RCC 7860 (cell line): ENCODE data around the gene PRIM1.
A peak's percentile ranks its signal among the peaks of the same experiment; 100 is the strongest.
"Not testable (repeated sequence)": the region's sequence is repeated elsewhere in the genome, so short reads cannot be mapped to it uniquely, and the experiment has no call there.

Experiments used
- DNase-seq: peaks from one replicate; pipeline ENCODE4 v3.0.0-alpha.2; 2015; ENCODE audit warnings: low spot score
- FAIRE-seq: peaks from 2 replicates; lab custom pipeline; 2012; peaks lifted over from hg19 to GRCh38; lab: Jason Lieb, UNC

Gene PRIM1

DNA sequence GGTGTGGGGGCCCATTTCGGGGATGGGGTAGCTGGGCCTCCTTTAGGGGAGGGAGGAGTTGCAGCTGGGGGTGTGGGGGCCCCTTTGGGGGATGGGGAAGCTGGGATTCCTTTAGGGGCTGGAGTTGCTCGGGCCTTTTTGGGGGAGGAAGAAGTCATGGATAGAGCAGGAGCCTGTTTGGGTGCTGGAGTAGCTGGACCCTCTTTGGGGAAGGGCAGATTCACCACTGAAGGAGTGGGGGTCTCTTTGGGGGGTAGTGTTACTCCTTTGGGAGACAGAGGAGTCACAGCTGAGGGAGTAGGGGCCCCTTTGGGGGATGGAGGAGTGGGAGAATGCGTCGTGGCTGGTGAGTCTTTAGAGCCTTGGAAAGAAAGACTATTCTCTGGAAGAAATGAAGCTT is 33.5 kb downstream of the PRIM1 start:
- no peak for DNase-seq
- FAIRE-seq: no peak

DNA sequence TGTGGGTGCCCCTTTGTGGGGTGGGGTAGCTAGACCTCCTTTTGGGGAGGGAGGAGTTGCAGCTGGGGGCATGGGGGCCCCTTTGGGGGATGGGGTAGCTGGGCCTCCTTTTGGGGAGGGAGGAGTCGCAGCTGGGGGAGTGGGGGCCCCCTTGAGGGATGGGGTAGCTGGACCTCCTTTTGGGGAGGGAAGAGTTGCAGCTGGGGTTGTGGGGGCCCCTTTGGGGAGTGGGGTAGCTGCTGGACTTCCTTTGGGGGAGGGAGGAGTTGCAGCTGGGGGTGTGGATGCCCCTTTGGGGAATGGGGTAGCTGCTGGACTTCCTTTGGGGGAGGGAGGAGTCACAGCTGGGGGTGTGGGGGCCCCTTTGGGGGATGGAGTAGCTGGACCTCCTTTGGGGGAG is 34.0 kb downstream of the PRIM1 start:
- DNase-seq: no peak
- FAIRE-seq: no peak

DNA sequence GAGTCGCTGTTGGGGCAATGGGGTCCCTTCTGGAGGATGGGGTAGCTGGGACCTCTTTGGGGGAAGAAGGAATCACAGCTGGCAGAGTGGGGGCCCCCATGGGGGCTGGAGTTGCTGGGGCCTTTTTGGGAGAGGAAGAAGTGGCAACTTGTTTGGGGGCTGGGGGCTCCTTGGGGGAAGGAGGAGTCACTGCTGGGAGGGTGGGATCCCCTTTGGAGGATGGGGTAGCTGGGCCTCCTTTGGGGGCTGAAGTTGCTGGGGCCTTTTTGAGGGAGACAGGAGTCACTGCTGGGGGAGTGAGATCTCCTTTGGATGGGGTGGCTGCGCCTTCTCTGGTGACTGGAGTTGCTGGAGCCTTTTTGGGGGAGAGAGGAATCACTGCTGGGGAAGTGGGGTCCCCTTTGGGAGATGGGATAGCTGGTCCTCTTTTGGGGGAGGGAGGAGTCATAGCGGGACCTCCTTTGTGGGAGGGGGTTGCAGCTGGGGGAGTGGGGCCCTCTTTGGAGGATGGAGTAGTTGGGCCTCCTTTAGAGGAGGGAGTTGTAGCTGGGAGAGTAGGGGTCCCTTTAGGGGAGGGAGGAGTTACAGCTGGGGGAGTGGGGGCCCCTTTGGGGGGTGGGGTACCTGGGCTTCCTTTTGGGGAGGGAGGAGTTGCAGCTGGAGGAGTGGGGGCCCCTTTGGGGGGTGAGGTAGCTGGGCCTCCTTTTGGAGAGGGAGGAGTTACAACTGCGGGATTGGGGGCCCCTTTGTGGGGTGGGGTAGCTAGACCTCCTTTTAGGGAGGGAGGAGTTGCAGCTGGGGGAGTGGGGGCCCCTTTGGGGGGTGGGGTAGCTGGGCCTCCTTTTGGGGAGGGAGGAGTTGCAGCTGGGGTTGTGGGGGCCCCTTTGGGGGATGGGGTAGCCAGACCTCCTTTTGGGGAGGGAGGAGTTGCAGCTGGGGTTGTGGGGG is 34.9 kb downstream of the PRIM1 start:
- DNase-seq (no peak), FAIRE-seq (no peak)

DNA sequence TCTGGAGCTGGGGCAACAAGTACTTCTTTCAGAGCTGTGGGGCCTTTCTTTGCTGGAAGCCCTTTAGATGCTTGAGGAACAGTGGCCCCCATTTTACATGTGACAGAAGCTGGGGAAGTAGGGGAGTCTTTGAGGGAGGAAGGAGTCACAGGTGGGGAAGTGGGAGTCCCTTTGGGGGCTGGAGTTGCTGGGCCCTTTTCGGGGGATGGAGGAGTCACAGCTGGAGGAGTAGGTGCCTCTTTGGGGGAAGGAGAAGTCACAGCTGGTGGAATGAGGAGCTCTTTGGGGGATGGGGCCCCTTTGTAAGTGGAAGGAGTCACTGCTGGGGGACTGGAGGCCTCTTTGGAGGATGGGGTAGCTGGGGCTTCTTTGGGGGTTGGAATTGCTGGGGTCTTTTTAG is 35.7 kb downstream of the PRIM1 start:
- DNase-seq (no peak), FAIRE-seq (no peak)

DNA sequence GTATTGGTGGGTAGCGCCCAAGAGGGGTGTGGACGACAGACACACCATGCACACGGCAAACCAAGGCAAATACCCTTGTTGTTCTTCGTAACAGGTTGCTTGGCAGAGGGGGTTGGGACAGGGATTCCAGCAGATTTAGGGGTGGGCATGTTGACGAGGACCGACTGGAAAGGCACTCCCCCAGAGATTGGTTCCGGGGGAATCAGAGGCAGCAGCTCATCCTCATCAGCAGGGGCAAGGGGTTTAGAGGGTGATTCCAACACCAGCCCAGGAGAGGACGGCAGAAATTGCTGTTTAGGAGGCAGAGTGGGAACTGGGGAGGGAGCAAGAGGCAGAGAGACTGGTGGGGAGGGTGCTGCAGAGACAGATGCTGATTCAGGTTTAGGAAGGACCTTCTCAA is 36.3 kb downstream of the PRIM1 start:
- no peak for FAIRE-seq

DNA sequence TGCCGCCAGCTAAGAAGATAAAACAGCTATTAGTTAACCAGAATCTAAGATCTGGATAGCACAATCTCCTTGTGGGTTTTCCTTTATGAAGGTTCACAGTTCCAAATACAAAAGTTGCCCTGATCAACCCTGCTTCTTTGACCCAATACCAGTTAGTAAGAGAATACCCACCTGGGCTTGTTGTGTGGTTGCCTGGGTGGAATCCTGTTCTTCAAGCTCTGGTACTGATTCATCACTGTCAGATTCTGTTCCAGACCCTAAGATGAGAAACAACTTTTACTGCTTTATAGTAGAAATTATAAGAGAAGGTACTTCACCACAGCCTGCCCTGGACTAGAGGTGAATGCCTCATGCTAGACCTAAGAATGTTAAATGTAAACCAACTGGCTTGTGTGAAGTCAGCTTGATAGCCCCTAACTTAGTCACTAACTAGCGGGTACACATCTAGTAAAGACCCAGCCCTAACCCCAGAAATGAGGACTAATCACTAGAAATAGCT is 37.6 kb downstream of the PRIM1 start:
- no peak for FAIRE-seq

More for the DNA sequence above, 36.3 kb downstream of the PRIM1 start:
- DNase-seq: no peak

DNA sequence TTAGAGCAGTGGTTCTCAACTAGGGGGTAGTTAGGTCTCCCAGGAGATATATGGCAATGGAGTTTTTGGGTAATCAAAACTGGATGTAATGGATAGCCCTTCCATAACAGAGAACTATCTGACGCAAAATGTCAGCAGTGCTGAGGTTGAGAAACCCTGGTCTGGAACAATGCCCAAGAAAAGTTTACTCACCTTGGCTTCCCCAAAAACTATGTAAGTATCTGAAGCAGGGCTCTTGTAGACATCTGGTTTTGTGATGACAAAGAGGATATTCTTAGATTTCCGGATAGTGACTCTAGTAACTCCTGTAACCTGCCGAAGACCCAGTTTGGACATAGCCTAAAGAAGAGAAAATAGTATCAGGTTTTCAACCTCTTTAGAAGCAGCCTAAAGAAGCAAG is 38.8 kb downstream of the PRIM1 start:
- DNase-seq (no peak), FAIRE-seq (no peak)

More for the DNA sequence above, 37.6 kb downstream of the PRIM1 start:
- no peak for DNase-seq

DNA sequence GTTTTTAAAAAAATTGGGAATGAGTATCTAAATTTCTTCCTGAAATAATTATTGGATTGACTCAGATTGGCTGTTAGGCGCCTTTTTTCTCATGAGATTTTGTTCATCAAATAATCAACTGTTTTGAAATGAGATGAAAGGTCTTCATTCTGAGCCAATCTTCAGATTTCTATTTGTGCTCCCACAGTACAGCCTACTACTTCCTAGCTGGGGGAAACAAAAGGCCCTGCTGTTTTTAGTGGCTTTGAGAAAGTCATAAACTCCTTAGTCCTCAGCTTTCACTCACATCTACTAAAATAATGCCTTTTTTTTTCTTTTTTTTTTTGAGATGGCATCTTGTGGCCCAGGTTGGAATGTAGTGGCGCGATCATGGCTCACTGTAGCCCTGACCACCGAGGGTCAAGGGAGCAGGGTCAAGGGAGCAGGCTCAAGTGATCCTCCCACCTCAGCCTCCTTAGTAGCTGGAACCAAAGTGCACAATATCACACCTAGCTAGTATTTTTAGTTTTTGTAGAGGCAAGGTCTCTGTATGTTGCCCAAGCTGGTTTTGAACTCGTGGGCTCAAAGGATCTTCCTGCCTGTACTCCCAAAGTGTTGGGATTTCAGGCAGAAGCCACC is 42.3 kb downstream of the PRIM1 start:
- FAIRE-seq (no peak), DNase-seq (no peak)

DNA sequence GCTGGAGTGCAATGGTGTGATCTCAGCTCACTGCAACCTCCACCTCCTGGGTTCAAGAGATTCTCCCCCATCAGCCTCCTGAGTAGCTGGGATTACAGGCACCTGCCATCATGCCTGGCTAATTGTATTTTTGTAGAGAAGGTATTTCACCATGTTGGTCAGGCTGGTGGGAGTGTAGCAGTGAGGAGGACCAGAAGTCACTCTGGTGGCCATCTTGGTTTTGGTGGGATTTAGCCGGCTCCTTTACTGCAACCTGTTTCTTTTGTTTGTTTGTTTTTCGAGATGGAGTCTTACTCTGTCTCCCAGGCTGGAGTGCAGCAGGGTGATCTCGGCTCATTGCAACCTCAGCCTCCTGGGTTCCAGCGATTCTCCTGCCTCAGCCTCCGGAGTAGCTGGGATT is 47.6 kb downstream of the PRIM1 start:
- DNase-seq, FAIRE-seq: not testable (repeated sequence)

DNA sequence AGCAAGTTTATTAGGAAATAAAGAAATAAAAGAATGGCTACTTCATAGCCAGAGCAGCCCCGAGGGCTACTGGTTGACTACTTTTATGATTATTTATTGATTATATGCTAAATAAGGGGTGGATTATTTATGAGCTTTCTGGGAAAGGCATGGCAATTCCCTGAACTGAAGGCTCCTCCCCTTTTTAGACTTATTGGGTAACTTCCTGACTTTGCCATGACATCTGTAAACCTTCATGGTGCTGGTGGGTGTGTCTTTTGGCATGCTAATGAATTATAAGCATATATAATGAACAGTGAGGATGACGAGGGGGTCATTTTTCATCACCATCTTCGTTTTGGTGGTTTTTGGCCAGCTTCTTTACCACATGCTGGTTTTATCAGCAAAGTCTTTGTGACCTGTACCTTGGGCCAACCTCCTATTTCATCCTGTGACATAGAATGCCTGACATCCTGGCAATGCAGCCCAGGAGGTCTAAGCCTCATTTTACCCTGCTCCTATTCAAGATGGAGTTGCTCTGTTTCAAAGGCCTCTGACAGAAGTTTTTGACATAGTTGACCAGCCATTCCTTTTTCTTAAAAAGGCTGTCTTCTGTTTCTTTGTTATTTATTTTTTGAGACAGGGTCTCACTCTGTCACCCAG is 53.0 kb downstream of the PRIM1 start:
- FAIRE-seq: no peak
- DNase-seq: no peak

DNA sequence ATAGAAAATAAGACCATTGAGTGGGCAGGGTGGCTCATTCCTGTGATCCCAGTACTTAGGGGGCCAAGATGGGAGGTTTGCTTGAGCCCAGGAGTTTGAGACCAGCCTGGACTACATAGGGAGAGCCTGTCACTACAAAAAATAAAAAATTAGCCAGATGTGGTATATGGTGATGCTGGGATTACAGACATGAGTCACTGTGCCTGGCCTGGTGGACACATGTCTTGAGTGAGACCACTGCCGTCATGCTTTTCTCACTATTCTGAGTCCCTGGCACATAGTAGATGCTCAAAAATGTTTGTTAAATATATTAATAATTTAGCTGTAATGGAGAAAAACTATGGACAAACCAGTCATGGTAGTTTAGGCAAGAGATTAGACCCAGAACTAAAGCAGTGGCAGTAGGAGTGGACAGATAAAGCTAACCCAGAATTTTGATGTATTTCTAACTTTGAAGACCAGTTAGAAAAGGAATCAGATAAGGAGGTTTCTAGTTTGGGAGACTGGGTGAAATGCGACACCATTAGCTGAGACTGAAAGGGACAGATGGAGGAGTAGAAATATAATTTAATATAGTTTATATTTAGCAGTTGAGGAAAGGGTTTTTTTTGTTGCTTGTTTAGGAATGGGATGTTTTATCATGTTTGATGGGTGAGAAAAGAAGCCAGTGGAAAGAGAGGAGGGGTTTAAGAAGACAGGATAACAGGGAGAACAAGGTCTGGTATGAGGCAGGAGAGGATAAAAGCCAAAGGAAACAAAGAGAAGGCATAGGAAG is 56.6 kb downstream of the PRIM1 start:
- FAIRE-seq (no peak), DNase-seq (no peak)

DNA sequence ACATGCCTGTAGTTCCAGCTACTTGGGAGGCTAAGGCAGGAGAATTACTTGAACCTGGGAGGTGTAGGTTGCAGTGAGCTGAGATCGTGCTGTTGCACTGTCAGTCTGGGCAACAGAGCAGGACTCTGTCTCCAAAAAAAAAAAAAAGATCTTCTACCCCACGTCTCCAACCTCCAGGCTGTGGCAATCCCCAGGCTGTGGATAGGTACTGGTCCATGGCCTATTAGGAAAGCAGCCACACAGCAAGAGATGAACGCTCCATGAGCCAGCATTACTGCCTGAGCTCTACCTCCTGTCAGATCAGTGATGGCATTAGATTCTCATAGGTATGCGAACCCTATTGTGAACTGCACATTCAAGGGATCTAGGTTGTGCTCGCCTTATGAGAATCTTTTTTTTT is 58.0 kb downstream of the PRIM1 start:
- FAIRE-seq (no peak), DNase-seq (no peak)

DNA sequence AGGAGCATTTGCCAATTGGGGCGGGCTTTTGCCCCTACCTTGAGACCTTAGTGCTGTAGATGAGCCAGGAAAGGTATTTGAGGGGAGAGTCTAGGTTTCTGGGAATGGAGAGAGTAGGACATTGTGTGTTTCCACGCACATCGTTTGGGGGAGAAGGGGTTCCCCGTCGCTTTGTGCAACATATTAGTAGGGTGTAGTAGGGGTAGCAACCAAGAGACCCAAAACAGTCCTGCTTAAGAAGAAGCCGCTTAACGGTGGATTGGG is 63.3 kb downstream of the PRIM1 start:
- FAIRE-seq: no peak

DNA sequence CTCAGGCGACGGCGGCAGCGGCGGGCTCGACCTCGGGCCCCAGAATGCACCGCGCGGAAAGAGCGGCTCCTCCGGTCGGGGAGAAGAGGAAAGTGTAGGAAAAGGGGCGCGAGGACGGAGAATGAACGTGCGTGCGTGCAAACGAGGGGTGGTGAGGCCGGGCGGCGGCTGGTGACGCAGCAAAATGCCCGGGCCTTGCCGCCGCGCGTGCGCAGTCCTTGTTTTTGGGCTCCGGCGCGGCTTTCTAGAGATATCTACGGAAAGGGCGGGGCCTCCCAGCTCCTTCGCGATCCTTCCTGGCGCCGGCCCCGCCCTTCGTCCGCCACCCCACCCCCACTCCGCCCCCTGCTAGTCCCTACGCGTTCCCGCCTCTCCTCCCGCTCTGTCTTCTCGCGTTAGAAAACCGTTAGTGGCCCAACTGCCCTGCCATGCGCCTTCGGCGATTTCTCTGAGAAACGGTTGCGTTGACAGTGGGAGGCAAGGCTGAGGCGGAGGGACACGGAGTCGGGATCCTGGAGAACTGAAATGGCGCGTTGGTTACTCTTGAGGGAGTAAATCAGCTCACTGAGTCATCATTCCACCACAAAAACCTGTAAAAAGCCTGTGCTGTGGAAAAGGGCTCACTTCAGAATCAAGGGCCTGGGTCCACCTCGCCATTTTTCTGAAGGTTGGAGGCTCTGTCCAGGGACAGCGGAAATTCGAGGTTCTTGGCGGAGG is 63.8 kb downstream of the PRIM1 start, which contains the start of gene PTGES3:
Gene PTGES3 (minus strand): TSS at position 156 of the 717 bp plus-strand sequence. CDS start 285 bp downstream, outside the sequence.
- DNase-seq (peak; percentile 95), FAIRE-seq (peak; percentile 68)

More for the DNA sequence above, 63.3 kb downstream of the PRIM1 start:
- no peak for DNase-seq

DNA sequence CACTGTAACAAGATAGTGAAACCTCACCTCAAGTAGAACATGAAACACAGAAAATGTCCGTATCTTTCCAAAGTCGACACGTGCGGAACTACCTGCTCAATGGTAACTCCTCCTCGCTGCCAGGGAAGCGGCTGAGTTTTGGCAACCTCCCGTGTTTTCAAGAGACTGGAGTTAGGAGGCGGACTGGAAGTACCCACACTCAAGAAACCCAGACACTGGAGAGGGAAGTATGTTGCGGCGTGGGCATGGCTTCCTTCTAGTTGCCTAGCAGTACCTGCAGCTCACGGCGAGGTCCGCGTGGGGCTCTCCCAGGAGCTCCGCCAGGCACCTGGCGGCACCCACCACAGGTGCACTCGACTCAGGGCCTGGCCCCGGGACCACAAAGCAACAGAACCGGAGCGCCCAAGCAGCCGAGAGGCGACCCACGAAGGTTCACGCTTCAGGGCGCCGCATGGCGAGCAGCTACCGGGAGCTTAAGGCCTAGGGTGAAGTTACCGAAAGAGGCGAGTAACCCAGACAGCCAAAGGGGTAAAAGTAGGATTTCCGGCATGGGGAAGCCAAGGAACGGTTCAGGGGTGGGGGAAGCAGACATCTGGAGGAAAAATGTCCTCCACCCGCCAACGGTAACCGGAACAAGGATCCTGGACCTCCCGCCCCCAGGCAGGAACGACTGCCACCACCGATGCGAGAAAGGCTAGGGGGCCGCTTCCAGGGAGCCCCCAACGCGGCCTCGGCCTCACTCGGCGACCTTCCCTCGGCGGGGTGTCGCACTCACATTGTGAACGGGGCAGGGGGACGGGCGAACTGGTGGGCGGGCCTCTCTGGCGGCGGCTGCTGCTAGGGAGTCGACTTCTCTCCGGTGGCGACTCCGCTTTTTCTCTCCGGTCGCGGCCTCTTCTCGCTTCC is 64.6 kb downstream of the PRIM1 start:
- FAIRE-seq (no peak), DNase-seq (peak; percentile 13)

DNA sequence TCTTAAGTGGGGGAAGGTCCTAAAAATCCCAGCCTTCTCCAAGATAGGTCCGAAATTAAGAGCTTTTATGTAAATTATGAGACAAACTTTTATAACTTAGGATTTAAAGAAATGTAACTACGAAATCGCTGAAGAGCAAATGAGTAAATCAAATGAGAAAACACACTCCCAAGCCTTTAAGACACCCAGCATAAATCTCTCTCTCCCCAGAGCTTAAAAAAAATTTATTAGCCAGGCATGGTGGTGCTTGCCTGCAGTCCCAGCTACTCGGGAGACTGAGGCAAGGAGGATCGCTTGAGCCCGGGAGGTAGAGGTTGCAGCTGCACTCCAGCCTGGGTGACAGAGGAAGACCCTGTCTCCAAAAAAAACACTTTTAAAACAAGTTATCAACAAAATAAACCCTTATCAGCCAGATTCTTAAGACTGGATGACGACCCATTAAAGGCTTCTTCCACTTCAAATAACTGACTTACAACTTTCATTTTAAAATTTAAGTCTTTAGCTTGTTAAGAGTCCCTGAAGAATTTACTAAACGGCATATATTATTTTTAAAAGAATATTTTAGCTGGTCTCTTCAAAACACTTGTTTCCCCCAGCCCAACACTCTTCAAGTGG is 67.3 kb downstream of the PRIM1 start:
- FAIRE-seq (no peak), DNase-seq (no peak)

DNA sequence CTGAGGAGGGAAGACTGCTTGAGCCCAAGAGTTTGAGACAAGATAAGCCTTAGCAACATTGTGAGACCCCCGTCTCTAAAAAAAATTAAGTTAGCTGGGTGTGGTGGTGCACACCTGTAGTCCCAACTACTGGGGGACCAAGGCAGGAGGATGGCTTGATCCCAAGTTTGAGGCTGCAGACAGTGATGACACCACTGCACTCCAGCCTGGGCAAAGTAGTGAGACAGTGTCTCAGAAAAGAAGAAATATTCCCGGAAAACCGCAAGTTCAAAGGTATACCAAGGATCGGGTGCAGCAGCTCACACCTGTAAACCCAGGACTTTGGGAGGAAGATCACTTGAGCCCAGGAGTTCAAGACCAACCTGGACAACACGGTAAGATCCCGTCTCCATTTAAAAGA is 69.8 kb downstream of the PRIM1 start:
- DNase-seq (no peak), FAIRE-seq (no peak)
